HEK293 (cell line): ENCODE results near the gene NFIL3.

Source experiments
- BCL11A ChIP-seq: fragments of 450-650 bp; formaldehyde crosslinking; IDR thresholded peaks from 2 replicates; pipeline ENCODE4 v1.5.1; 2016; ENCODE audit warnings: low read depth, missing biosample characterization, missing genetic modification characterization
- GLI4 ChIP-seq: fragments of 450-650 bp; formaldehyde crosslinking; IDR thresholded peaks from 2 replicates; pipeline ENCODE4 v1.5.1; 2016; ENCODE audit warnings: missing biosample characterization, missing genetic modification characterization
- GLIS2 ChIP-seq: fragments of 450-650 bp; formaldehyde crosslinking; IDR thresholded peaks from 2 replicates; pipeline ENCODE4 v1.5.1; 2016; ENCODE audit warnings: missing biosample characterization, missing genetic modification characterization
- KLF9 ChIP-seq: fragments of 450-650 bp; formaldehyde crosslinking; IDR thresholded peaks from 2 replicates; pipeline ENCODE4 v1.5.1; 2016; ENCODE audit warnings: missing biosample characterization, missing genetic modification characterization, low read depth
- MZF1 ChIP-seq: fragments of 450-650 bp; formaldehyde crosslinking; IDR thresholded peaks from 2 replicates; pipeline ENCODE4 v1.5.1; 2017; ENCODE audit warnings: missing biosample characterization, missing genetic modification characterization, borderline replicate concordance
- OSR2 ChIP-seq: fragments of 450-650 bp; formaldehyde crosslinking; IDR thresholded peaks from 2 replicates; pipeline ENCODE4 v1.5.1; 2016; ENCODE audit warnings: missing biosample characterization, missing genetic modification characterization
- PRDM1 ChIP-seq: fragments of 450-650 bp; formaldehyde crosslinking; IDR thresholded peaks from 2 replicates; pipeline ENCODE4; 2016; ENCODE audit warnings: missing biosample characterization, missing genetic modification characterization
- PRDM4 ChIP-seq: fragments of 450-650 bp; formaldehyde crosslinking; IDR thresholded peaks from 2 replicates; pipeline ENCODE4 v1.5.1; 2017; ENCODE audit warnings: missing biosample characterization, missing genetic modification characterization
- SALL2 ChIP-seq: fragments of 450-650 bp; formaldehyde crosslinking; IDR thresholded peaks from 2 replicates; pipeline ENCODE4 v1.5.0; 2017; ENCODE audit warnings: missing biosample characterization, mild to moderate bottlenecking, missing genetic modification characterization, borderline replicate concordance
- TCF7L2 ChIP-seq: IDR thresholded peaks from 2 replicates; pipeline ENCODE4 v1.6.1; 2011; ENCODE audit warnings: low read depth, mild to moderate bottlenecking, inconsistent platforms, low read length, moderate library complexity, borderline replicate concordance
- YY1 ChIP-seq: fragments of 450-650 bp; formaldehyde crosslinking; IDR thresholded peaks from 2 replicates; pipeline ENCODE4 v1.5.1; 2018; ENCODE audit warnings: missing biosample characterization, missing genetic modification characterization
- ZNF184 ChIP-seq: fragments of 450-650 bp; IDR thresholded peaks from 2 replicates; pipeline ENCODE4 v1.5.1; 2018; ENCODE audit warnings: missing biosample characterization, mild to moderate bottlenecking, missing genetic modification characterization
- ZNF274 ChIP-seq, 2 experiments: fragments of 200-500 bp in 1 of 2; fragments of 450-650 bp in 1 of 2; sonication (Bioruptor generic) in 1 of 2; formaldehyde crosslinking in 1 of 2; IDR thresholded peaks; 2 replicates each; pipeline versions ENCODE4 v1.5.1 to v1.6.1; 2014 to 2016; ENCODE audit warnings: borderline replicate concordance in 1 of 2, inconsistent platforms in 1 of 2, low read length in 1 of 2, missing biosample characterization in 1 of 2, missing genetic modification characterization in 1 of 2
- ZNF335 ChIP-seq: fragments of 450-650 bp; formaldehyde crosslinking; conservative IDR thresholded peaks from 2 replicates; pipeline ENCODE4 v1.5.1; 2016; ENCODE audit warnings: missing biosample characterization, missing genetic modification characterization
- ZNF404 ChIP-seq: fragments of 450-650 bp; formaldehyde crosslinking; IDR thresholded peaks from 2 replicates; pipeline ENCODE4 v1.5.1; 2017; ENCODE audit warnings: missing biosample characterization, missing genetic modification characterization
- ZNF423 ChIP-seq: fragments of 450-650 bp; formaldehyde crosslinking; IDR thresholded peaks from 2 replicates; pipeline ENCODE4 v1.5.1; 2016; ENCODE audit warnings: missing biosample characterization, missing genetic modification characterization
- ZNF433 ChIP-seq: fragments of 450-650 bp; formaldehyde crosslinking; IDR thresholded peaks from 2 replicates; pipeline ENCODE4 v1.5.1; 2016; ENCODE audit warnings: missing biosample characterization, missing genetic modification characterization, low read depth
- ZNF449 ChIP-seq: fragments of 450-650 bp; formaldehyde crosslinking; IDR thresholded peaks from 2 replicates; pipeline ENCODE4 v1.5.1; 2017; ENCODE audit warnings: missing biosample characterization, mild to moderate bottlenecking, missing genetic modification characterization, moderate library complexity
- ZNF48 ChIP-seq: fragments of 450-650 bp; formaldehyde crosslinking; IDR thresholded peaks from 2 replicates; pipeline ENCODE4 v1.5.1; 2016; ENCODE audit warnings: missing biosample characterization, missing genetic modification characterization
- ZNF777 ChIP-seq: fragments of 450-650 bp; formaldehyde crosslinking; IDR thresholded peaks from 2 replicates; pipeline ENCODE4 v1.5.1; 2017; ENCODE audit warnings: missing biosample characterization, missing genetic modification characterization, borderline replicate concordance
- ZNF792 ChIP-seq: fragments of 450-650 bp; formaldehyde crosslinking; IDR thresholded peaks from 2 replicates; pipeline ENCODE4 v1.5.1; 2016; ENCODE audit warnings: missing biosample characterization, missing genetic modification characterization
- ZNF837 ChIP-seq: fragments of 450-650 bp; formaldehyde crosslinking; IDR thresholded peaks from 2 replicates; pipeline ENCODE4 v1.5.1; 2016; ENCODE audit warnings: missing biosample characterization, missing genetic modification characterization
- ZSCAN18 ChIP-seq: fragments of 450-650 bp; formaldehyde crosslinking; IDR thresholded peaks from 2 replicates; pipeline ENCODE4 v1.5.1; 2016; ENCODE audit warnings: missing biosample characterization, missing genetic modification characterization
- TF ChIP-seq, protein P1 (sequence below): fragments of 450-650 bp; formaldehyde crosslinking; IDR thresholded peaks from 2 replicates; pipeline ENCODE4; 2016; ENCODE audit warnings: missing biosample characterization, missing genetic modification characterization
- TF ChIP-seq, protein P2 (sequence below): fragments of 450-650 bp; formaldehyde crosslinking; IDR thresholded peaks from 2 replicates; pipeline ENCODE4 v1.5.1; 2017; ENCODE audit warnings: missing biosample characterization, missing genetic modification characterization
- TF ChIP-seq, protein P3 (sequence below): fragments of 450-650 bp; formaldehyde crosslinking; conservative IDR thresholded peaks from 2 replicates; pipeline ENCODE4 v1.5.1; 2016; ENCODE audit warnings: low read depth, missing biosample characterization, missing genetic modification characterization

Gene NFIL3

DNA sequence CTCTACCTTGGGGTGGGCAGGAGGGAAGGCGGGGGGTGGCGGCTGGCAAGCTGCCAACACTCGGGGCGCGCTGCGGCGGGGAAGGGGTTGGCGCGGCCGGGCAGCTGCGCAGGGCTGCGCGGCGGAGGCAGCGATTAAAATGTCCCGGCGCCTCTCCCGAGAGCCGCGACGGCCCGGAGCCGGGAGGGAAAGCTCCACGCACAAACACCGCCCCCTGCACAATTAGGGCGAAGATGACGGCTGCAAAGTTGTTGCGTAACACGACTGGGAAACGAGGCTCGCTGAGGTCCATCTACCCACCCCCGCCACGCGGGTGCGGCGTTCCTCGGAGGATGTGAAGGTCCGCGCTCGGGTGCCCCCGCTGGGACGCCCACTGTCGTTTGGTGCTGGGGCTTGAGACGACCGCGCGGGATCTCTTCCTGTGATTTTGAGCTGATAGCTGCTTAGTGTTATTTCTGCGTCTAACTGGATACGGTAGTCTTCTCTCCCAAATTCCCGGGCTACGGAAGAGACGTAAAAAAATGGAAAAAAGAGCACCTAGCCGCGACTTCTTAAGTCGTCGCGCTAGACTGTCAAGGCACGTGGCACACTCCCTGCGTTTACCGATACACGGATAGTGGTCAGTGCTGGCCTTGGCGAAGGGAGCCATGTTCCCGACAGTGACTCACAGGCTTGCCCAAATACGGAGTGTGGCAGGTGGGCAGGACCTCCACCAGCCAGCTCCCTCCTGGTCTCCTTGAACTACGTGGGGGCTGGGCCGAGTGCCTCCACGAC is 958 bp upstream of the NFIL3 start (continued):
- no peak for TF ChIP-seq PRDM4
- no peak for TF ChIP-seq MZF1
- TF ChIP-seq KLF9 (tag by site-specific recombination): peak; percentile 28; the same call in 1 of the 2 replicates
- no peak for TF ChIP-seq ZNF433 (tag by site-specific recombination)
- no peak for TF ChIP-seq OSR2 (tag by site-specific recombination)
- TF ChIP-seq ZNF48 (tag by site-specific recombination): no peak
- no peak for TF ChIP-seq ZNF184 (tag by site-specific recombination)
- TF ChIP-seq ZNF274 (IDR thresholded peaks at IDR 0.05; ENCODE audit: low read length): no peak
- TF ChIP-seq ZNF274 (tag by site-specific recombination; IDR thresholded peaks at IDR 0.05; ENCODE audit: borderline replicate concordance): no peak
- TF ChIP-seq, protein P1, sequence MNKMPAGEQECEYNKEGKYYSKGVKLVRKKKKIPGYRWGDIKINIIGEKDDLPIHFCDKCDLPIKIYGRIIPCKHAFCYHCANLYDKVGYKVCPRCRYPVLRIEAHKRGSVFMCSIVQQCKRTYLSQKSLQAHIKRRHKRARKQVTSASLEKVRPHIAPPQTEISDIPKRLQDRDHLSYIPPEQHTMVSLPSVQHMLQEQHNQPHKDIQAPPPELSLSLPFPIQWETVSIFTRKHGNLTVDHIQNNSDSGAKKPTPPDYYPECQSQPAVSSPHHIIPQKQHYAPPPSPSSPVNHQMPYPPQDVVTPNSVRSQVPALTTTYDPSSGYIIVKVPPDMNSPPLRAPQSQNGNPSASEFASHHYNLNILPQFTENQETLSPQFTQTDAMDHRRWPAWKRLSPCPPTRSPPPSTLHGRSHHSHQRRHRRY: no peak
- no peak for TF ChIP-seq ZNF423 (tag by site-specific recombination)
- TF ChIP-seq ZNF777: no peak
- TF ChIP-seq SALL2 (tag by site-specific recombination): no peak
- TF ChIP-seq ZNF404 (tag by site-specific recombination): no peak
- TF ChIP-seq ZNF792: no peak
- TF ChIP-seq TCF7L2: no peak
- no peak for TF ChIP-seq PRDM1 (tag by site-specific recombination)
- TF ChIP-seq GLI4 (tag by site-specific recombination): no peak
- TF ChIP-seq, protein P2, sequence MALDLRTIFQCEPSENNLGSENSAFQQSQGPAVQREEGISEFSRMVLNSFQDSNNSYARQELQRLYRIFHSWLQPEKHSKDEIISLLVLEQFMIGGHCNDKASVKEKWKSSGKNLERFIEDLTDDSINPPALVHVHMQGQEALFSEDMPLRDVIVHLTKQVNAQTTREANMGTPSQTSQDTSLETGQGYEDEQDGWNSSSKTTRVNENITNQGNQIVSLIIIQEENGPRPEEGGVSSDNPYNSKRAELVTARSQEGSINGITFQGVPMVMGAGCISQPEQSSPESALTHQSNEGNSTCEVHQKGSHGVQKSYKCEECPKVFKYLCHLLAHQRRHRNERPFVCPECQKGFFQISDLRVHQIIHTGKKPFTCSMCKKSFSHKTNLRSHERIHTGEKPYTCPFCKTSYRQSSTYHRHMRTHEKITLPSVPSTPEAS (tag by site-specific recombination): no peak
- TF ChIP-seq YY1 (tag by site-specific recombination): no peak
- TF ChIP-seq ZNF335 (tag by site-specific recombination): peak; percentile 68
- no peak for TF ChIP-seq ZSCAN18
- TF ChIP-seq BCL11A (tag by site-specific recombination): no peak
- peak; percentile 71 for TF ChIP-seq GLIS2
- TF ChIP-seq ZNF449 (tag by site-specific recombination): 0 out of 2 replicates have a peak, but pooled peaks have one; percentile 27
- TF ChIP-seq ZNF837: no peak
- TF ChIP-seq, protein P3, sequence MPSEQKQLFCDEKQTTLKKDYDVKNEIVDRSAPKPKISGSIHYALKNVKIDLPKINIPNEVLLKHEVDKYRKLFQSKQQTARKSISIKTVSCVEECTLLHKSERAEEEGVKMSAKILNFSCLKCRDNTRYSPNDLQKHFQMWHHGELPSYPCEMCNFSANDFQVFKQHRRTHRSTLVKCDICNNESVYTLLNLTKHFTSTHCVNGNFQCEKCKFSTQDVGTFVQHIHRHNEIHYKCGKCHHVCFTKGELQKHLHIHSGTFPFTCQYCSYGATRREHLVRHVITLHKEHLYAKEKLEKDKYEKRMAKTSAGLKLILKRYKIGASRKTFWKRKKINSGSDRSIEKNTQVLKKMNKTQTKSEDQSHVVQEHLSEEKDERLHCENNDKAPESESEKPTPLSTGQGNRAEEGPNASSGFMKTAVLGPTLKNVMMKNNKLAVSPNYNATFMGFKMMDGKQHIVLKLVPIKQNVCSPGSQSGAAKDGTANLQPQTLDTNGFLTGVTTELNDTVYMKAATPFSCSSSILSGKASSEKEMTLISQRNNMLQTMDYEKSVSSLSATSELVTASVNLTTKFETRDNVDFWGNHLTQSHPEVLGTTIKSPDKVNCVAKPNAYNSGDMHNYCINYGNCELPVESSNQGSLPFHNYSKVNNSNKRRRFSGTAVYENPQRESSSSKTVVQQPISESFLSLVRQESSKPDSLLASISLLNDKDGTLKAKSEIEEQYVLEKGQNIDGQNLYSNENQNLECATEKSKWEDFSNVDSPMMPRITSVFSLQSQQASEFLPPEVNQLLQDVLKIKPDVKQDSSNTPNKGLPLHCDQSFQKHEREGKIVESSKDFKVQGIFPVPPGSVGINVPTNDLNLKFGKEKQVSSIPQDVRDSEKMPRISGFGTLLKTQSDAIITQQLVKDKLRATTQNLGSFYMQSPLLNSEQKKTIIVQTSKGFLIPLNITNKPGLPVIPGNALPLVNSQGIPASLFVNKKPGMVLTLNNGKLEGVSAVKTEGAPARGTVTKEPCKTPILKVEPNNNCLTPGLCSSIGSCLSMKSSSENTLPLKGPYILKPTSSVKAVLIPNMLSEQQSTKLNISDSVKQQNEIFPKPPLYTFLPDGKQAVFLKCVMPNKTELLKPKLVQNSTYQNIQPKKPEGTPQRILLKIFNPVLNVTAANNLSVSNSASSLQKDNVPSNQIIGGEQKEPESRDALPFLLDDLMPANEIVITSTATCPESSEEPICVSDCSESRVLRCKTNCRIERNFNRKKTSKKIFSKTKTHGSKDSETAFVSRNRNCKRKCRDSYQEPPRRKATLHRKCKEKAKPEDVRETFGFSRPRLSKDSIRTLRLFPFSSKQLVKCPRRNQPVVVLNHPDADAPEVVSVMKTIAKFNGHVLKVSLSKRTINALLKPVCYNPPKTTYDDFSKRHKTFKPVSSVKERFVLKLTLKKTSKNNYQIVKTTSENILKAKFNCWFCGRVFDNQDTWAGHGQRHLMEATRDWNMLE (tag by site-specific recombination): no peak
